Measurements from ENCODE around the gene MEGF11.

GRCh38 chr15:66017792-66018487 is 235.6 kb downstream of the MEGF11 start:
- TF ChIP-seq CTCF (IDR thresholded peaks at IDR 0.05) = no peak
- no peak for TF ChIP-seq POLR2A (IDR thresholded peaks at IDR 0.05)

Measured in right lobe of liver (tissue), 4 donors.